ENCODE measurements around the gene SORCS2.

The SORCS2 gene

GRCh38 chr4:7675612-7676320, 483.4 kb downstream of the SORCS2 start:
- in situ Hi-C loops (cut with MboI; ENCODE audit: low sequenced_read_pairs, unreplicated experiment): no loop called here
- DNase-seq (ENCODE audit: low spot score): no peak
- TF ChIP-seq CTCF (IDR thresholded peaks at IDR 0.05; ENCODE audit: borderline replicate concordance, control extremely low read depth, extremely low read depth, insufficient read depth, missing control alignments): no peak

GRCh38 chr4:7676398-7676922, 484.1 kb downstream of the SORCS2 start:
- no peak for TF ChIP-seq CTCF (IDR thresholded peaks at IDR 0.05; ENCODE audit: borderline replicate concordance, control extremely low read depth, extremely low read depth, insufficient read depth, missing control alignments)
- no peak for DNase-seq (ENCODE audit: low spot score)
- in situ Hi-C loops (cut with MboI; ENCODE audit: low sequenced_read_pairs, unreplicated experiment): no loop called here

- no peak for DNase-seq (ENCODE audit: low spot score)
- in situ Hi-C loops (cut with MboI; ENCODE audit: low sequenced_read_pairs, unreplicated experiment): no loop called here
- TF ChIP-seq CTCF (IDR thresholded peaks at IDR 0.05; ENCODE audit: borderline replicate concordance, control extremely low read depth, extremely low read depth, insufficient read depth, missing control alignments): no peak
Observed at GRCh38 chr4:7677086-7677485, 484.7 kb downstream of the SORCS2 start.

GRCh38 chr4:7677799-7678301, 485.5 kb downstream of the SORCS2 start:
- in situ Hi-C loops (cut with MboI; ENCODE audit: low sequenced_read_pairs, unreplicated experiment): no loop called here
- no peak for TF ChIP-seq CTCF (IDR thresholded peaks at IDR 0.05; ENCODE audit: borderline replicate concordance, control extremely low read depth, extremely low read depth, insufficient read depth, missing control alignments)
- DNase-seq (ENCODE audit: low spot score): no peak

- DNase-seq (ENCODE audit: low spot score): no peak
- in situ Hi-C loops (cut with MboI; ENCODE audit: low sequenced_read_pairs, unreplicated experiment): no loop called here
- no peak for TF ChIP-seq CTCF (IDR thresholded peaks at IDR 0.05; ENCODE audit: borderline replicate concordance, control extremely low read depth, extremely low read depth, insufficient read depth, missing control alignments)
Observed at GRCh38 chr4:7678318-7678852, 486.0 kb downstream of the SORCS2 start.

GRCh38 chr4:7679406-7680040, 487.2 kb downstream of the SORCS2 start:
- no peak for TF ChIP-seq CTCF (IDR thresholded peaks at IDR 0.05; ENCODE audit: borderline replicate concordance, control extremely low read depth, extremely low read depth, insufficient read depth, missing control alignments)
- in situ Hi-C loops (cut with MboI; ENCODE audit: low sequenced_read_pairs, unreplicated experiment): no loop called here
- DNase-seq (ENCODE audit: low spot score): no peak

All from GM13976 (cell line).